T-helper 22 cell (primary cell): ENCODE data around the gene TLR9.
A peak's percentile ranks its signal among the peaks of the same experiment; 100 is the strongest.

Source experiments
- DNase-seq: peaks from one replicate; pipeline ENCODE4 v3.0.0-alpha.2; 2020; ENCODE audit warnings: low read depth

The TLR9 gene

DNA sequence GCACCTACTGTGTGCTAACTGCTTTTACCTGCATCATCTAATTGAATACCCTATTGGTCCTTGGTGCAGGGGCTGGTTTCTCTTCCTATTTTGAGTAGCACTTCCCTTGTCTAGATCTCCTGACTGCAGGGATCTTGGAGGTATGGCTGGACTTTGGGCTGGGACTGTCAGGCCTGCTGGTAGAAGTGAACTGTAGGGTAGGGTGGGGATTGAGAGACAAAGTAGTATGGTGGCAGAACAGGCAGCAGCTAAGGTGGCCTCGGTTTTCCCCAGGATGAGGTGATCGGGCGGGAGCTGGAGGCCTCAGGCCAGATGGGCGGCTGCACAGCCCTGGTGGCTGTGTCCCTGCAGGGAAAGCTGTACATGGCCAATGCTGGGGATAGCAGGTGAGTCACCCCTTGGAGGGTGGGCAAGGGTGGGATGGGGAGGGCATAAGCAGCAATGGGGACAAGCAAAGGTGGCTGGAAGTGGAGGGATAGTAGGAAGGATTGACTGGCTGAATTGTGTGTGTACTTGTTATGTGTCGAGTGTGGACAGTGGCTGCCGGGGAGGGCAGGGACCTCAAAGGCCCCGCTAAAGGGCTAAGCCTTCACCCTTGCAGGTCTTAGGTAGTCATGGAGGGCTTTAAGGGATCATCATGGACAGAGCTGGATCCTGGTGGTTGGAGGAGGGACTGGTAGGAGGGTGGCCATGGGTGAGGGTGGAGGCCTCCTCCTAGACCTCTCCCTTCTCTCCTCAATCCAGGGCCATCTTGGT, 22.1 kb upstream of the TLR9 start:
- no peak for DNase-seq

- no peak for DNase-seq
Measured at GRCh38 chr3:52246728-52247408, 21.4 kb upstream of the TLR9 start.

DNA sequence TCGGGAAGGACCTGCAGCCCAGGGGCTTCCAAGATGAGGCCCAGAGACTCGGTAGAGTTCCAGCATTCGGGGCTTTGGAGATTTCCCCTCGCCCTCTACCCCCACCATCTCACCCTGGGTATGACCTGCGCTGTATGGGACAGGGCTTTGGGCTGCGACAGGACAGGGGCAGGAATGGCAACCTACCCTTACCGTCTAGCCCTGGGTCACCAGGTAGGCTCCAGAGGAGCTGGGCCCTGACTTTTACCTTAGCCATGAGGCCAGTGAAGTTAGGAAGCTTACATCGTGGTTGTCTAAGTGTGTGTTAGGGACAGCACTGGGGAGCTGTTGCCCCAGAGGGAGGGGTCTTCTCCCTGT, 20.8 kb upstream of the TLR9 start:
- no peak for DNase-seq

GRCh38 chr3:52245322-52246263, 20.1 kb upstream of the TLR9 start, which contains the start of gene PPM1M:
Gene PPM1M, plus strand, starts transcription at chr3:52245759. Its CDS starts 66 bp downstream, at chr3:52245825.
- peak; percentile 66 for DNase-seq

GRCh38 chr3:52243791-52244628, 18.6 kb upstream of the TLR9 start:
- no peak for DNase-seq

DNA sequence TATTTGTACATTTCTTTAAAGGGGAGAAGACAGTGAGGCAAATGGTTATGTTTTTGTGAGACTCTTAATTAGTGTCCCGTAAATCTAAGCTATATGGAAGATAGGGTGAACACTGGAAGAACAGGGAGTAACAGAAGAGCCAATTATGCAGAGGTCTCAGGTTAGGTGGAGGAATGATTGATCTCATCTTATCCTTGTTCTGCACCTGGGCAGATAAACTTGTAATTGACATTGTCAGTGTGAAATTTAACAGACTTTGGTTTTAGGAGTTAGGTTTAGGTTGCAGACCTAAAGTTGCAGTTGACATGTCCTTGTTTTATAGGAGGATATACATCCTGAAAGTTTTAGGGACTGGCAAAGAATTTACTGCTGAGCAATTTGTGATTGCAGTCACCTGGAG, 16.6 kb upstream of the TLR9 start:
- no peak for DNase-seq

GRCh38 chr3:52240886-52241370, 15.5 kb upstream of the TLR9 start:
- DNase-seq: no peak

- DNase-seq: no peak
Measured at GRCh38 chr3:52240059-52240885, 14.8 kb upstream of the TLR9 start.

GRCh38 chr3:52238761-52239701, 13.6 kb upstream of the TLR9 start, which contains the start of gene TWF2:
Gene TWF2, minus strand, starts transcription at chr3:52239158. Its CDS starts 142 bp downstream, at chr3:52239016.
- peak; percentile 79 for DNase-seq

DNA sequence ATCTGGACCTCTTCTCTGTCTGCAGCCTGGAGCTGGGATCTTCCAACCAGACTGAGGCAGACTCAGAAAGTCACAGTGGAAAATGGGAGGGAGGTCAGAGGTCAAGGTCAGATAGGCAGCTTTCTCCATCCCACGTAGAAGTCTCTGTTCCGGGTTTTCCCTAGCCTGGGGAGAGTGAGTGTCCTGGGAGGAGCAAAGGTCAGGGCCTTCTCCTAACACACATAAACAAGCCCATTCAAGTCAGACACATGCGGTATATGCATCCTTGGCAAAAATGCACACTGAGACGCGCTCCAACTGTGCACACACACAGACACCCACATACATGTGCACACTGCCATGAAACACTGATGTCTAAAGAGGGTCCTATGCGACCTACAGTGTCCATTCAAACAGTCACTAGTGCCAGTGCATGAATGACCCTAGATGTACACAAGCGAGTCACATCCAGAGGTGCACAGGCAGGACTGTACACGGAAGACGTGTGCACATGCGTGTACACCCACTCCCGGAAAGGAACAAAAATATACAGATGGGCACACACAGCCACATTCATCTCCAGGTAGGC, 12.8 kb upstream of the TLR9 start:
- no peak for DNase-seq

GRCh38 chr3:52237657-52238172, 12.3 kb upstream of the TLR9 start:
- DNase-seq: no peak

- DNase-seq: no peak
Measured at GRCh38 chr3:52237006-52237656, 11.7 kb upstream of the TLR9 start.

DNA sequence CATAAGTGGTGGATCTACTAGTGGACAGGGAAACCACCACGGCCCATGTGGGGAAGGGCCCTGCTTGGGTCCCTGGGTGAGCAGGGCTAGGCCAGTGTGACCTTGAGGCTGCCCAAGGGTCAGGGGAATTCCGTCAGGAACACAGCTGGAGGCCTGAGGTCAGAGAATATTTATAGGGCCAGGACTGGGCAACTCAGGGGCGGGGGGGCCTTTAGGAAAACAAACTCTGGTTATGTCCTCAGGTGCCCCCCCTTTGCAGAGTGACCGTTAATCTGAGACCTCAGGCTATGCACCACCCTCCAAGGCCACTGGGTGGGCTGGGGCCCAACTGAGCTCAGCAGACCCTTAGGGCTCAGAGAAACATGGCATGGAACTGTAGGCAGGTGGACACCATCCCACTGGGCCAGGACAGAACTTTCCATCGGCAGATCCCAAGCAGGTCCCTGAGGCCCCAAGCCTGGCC, 11.0 kb upstream of the TLR9 start:
- DNase-seq: no peak

GRCh38 chr3:52234516-52235447, 9.3 kb upstream of the TLR9 start:
- no peak for DNase-seq

DNA sequence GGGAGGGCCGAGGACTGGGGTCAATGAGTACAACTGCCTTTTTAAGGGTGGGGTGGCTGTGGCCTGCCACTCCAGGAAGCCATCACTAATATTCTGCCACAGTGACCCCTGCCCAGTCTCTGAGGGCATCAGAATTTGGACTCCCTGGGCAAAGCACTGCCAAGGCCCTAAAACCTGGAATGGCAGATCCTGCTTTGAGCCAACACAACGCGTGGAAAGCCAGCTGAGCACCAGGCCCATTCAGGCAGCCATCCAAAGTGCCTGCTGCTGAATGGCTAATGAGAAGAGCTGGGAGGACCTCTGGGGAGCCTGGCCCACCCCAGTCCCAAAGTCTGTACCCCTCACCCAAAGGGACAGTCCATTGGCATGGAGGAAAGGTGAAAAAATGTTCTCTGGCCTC, 8.5 kb upstream of the TLR9 start:
- no peak for DNase-seq

- DNase-seq: no peak
Measured at GRCh38 chr3:52233108-52233591, 7.7 kb upstream of the TLR9 start.
